GM21360 (cell line): ENCODE measurements around the gene AFF3.

ENCODE experiments used
- ATAC-seq: cut with Tn5 transposase; IDR thresholded peaks from one replicate; pipeline ENCODE4 v1.9.1; 2021; ENCODE audit warnings: mild to moderate bottlenecking, moderate library complexity; ENCODE audit not compliant: unreplicated experiment

The AFF3 gene

GRCh38 chr2:99576775-99577174 lies 565.6 kb downstream of the AFF3 start:
- no peak for ATAC-seq

- ATAC-seq = no peak
These were observed 568.6 kb downstream of the AFF3 start for GRCh38 chr2:99573634-99574251.

- no peak for ATAC-seq
These were observed 569.8 kb downstream of the AFF3 start for GRCh38 chr2:99572373-99573164.

GRCh38 chr2:99571954-99572353 lies 570.4 kb downstream of the AFF3 start:
- no peak for ATAC-seq

GRCh38 chr2:99571533-99571932 lies 570.9 kb downstream of the AFF3 start:
- ATAC-seq = no peak

GRCh38 chr2:99571021-99571420 lies 571.4 kb downstream of the AFF3 start:
- ATAC-seq = no peak

GRCh38 chr2:99569386-99569785 lies 573.0 kb downstream of the AFF3 start:
- ATAC-seq = no peak

- ATAC-seq = no peak
These were observed 577.2 kb downstream of the AFF3 start for GRCh38 chr2:99565227-99565626.

GRCh38 chr2:99562516-99562915 lies 579.9 kb downstream of the AFF3 start:
- no peak for ATAC-seq

- no peak for ATAC-seq
These were observed 580.6 kb downstream of the AFF3 start for GRCh38 chr2:99561804-99562203.

GRCh38 chr2:99559075-99559662 lies 583.2 kb downstream of the AFF3 start:
- ATAC-seq = no peak

- no peak for ATAC-seq
These were observed 587.0 kb downstream of the AFF3 start for GRCh38 chr2:99555404-99555803.

- no peak for ATAC-seq
These were observed 587.5 kb downstream of the AFF3 start for GRCh38 chr2:99554871-99555270.

- ATAC-seq = no peak
These were observed 588.2 kb downstream of the AFF3 start for GRCh38 chr2:99554238-99554637.

- ATAC-seq = no peak
These were observed 589.9 kb downstream of the AFF3 start for GRCh38 chr2:99552529-99552928.

- no peak for ATAC-seq
These were observed 592.0 kb downstream of the AFF3 start for GRCh38 chr2:99550368-99550767.

- ATAC-seq = no peak
These were observed 596.8 kb downstream of the AFF3 start for GRCh38 chr2:99545604-99546003.

GRCh38 chr2:99545066-99545465 lies 597.3 kb downstream of the AFF3 start:
- ATAC-seq = no peak

- no peak for ATAC-seq
These were observed 597.8 kb downstream of the AFF3 start for GRCh38 chr2:99544608-99545007.

- ATAC-seq = no peak
These were observed 599.1 kb downstream of the AFF3 start for GRCh38 chr2:99543247-99543646.

GRCh38 chr2:99537910-99538485 lies 604.4 kb downstream of the AFF3 start:
- no peak for ATAC-seq

GRCh38 chr2:99524056-99524455 lies 618.3 kb downstream of the AFF3 start:
- ATAC-seq = no peak
